COR-L47 (cell line): ENCODE data around the gene PAPPA2.
"Not testable (repeated sequence)": the region's sequence is repeated elsewhere in the genome, so short reads cannot be mapped to it uniquely, and the experiment has no call there.

Source experiments
- DNase-seq: peaks from one replicate; lab custom pipeline; 2025; lab: John Stamatoyannopoulos, UW

The PAPPA2 gene

GRCh38 chr1:176603696-176604095 is 140.7 kb downstream of the PAPPA2 start:
- no peak for DNase-seq

GRCh38 chr1:176604461-176604860 is 141.5 kb downstream of the PAPPA2 start:
- DNase-seq = no peak

- DNase-seq = no peak
These were observed 142.2 kb downstream of the PAPPA2 start for GRCh38 chr1:176605176-176605575.

GRCh38 chr1:176609556-176610408 is 146.8 kb downstream of the PAPPA2 start:
- no peak for DNase-seq

- DNase-seq = no peak
These were observed 149.8 kb downstream of the PAPPA2 start for GRCh38 chr1:176612791-176613190.

GRCh38 chr1:176617881-176618280 is 154.9 kb downstream of the PAPPA2 start:
- no peak for DNase-seq

GRCh38 chr1:176619261-176619660 is 156.3 kb downstream of the PAPPA2 start:
- DNase-seq = no peak

- no peak for DNase-seq
These were observed 162.4 kb downstream of the PAPPA2 start for GRCh38 chr1:176625365-176625764.

- no peak for DNase-seq
These were observed 163.6 kb downstream of the PAPPA2 start for GRCh38 chr1:176626572-176627061.

GRCh38 chr1:176628775-176629174 is 165.8 kb downstream of the PAPPA2 start:
- DNase-seq = no peak

- not testable (repeated sequence) for DNase-seq
These were observed 171.8 kb downstream of the PAPPA2 start for GRCh38 chr1:176634733-176635132.

GRCh38 chr1:176638713-176639526 is 175.9 kb downstream of the PAPPA2 start:
- no peak for DNase-seq

GRCh38 chr1:176643536-176643935 is 180.6 kb downstream of the PAPPA2 start:
- DNase-seq = no peak

- no peak for DNase-seq
These were observed 185.6 kb downstream of the PAPPA2 start for GRCh38 chr1:176648556-176648955.

GRCh38 chr1:176656257-176656995 is 193.5 kb downstream of the PAPPA2 start:
- DNase-seq = no peak

GRCh38 chr1:176669782-176670181 is 206.8 kb downstream of the PAPPA2 start:
- no peak for DNase-seq

GRCh38 chr1:176670853-176671252 is 207.9 kb downstream of the PAPPA2 start:
- no peak for DNase-seq

- DNase-seq = no peak
These were observed 220.0 kb downstream of the PAPPA2 start for GRCh38 chr1:176682830-176683535.

- peak; percentile 26 for DNase-seq
These were observed 228.6 kb downstream of the PAPPA2 start for GRCh38 chr1:176691251-176692228.

GRCh38 chr1:176692431-176692830 is 229.5 kb downstream of the PAPPA2 start:
- no peak for DNase-seq
